Stimulated activated naive CD8-positive, alpha-beta T cell treated with anti-CD3 and anti-CD28 coated beads, Interleukin-15, amount 100 ng/mL, for 72 hours (primary cell): ENCODE data around the gene UBE2N.

ENCODE experiments used
- ATAC-seq: fragments of 150-1000 bp; cut with Tn5 transposase; 2 replicates; pipeline ENCODE4 v1.10.0; 2021; ENCODE audit warnings: mild to moderate bottlenecking, moderate library complexity
- DNase-seq, 2 donors: peaks; one replicate each; pipeline ENCODE4 v3.0.0; 2021 to 2022
- H3K27ac Mint-ChIP-seq, 2 donors: one replicate each; pipeline ENCODE4 v1.8.0; 2022; ENCODE audit warnings: mild to moderate bottlenecking in 2 of 2, mixed read lengths in 2 of 2, moderate library complexity in 2 of 2
- H3K27me3 Mint-ChIP-seq: one replicate; pipeline ENCODE4 v1.8.0; 2022; ENCODE audit warnings: mixed read lengths
- H3K4me1 Mint-ChIP-seq: one replicate; pipeline ENCODE4 v1.8.0; 2022; ENCODE audit warnings: mild to moderate bottlenecking, mixed read lengths
- H3K4me3 Mint-ChIP-seq, 2 donors: one replicate each; pipeline ENCODE4 v1.8.0; 2022; ENCODE audit warnings: mild to moderate bottlenecking in 2 of 2, mixed read lengths in 2 of 2, moderate library complexity in 1 of 2
- H3K9me3 Mint-ChIP-seq, 2 donors: one replicate each; pipeline ENCODE4 v1.8.0; 2022; ENCODE audit warnings: mixed read lengths in 2 of 2

Gene UBE2N, protein sequence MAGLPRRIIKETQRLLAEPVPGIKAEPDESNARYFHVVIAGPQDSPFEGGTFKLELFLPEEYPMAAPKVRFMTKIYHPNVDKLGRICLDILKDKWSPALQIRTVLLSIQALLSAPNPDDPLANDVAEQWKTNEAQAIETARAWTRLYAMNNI

DNA sequence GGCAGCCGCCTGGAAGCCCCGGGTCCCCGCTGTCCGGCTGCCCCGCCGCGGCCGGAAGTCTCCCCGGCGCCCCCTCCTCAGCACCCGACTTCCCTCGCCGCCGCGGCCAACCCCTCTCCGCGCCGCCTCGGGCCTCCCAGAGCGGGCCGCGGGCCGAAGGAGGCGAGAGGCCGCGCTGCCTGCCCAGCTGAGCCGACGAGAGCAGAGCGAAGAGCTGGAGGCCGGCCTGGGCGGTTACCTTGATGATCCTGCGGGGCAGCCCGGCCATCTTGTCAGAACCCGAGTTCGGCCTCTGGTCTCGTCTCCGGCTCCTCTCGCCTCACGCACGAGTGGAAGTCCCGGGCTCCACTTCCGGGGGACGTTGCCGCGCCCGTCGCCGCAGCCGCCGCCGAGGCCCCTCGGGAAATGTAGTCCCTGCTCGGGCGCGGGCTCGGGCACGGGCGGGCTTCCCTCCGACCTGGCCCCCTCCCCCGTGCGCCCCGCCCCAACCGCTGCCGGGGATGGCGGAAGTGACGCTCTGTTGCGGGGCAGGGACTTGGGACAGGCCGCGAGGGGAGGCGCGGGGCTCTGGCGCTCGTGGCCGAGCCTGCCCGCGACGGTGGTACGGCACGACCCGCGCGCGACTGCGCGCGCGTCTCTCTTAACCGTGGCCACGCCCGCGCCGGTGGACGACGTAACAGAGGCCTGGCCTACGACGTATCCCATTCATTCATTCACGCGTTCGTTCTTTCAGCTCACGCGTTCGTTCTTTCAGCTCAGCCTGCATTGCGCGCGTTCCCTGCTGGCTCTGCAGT is at the start of gene UBE2N:
Gene UBE2N, minus strand, starts transcription at position 331 of the 794 bp plus-strand sequence. Its CDS starts 63 bp downstream, at position 268.
- ATAC-seq (peak; percentile 92), DNase-seq (peak; percentile 94 to 96)
- Mint-ChIP-seq H3K4me1 (peaks cover 52% of the 10 kb centered on the region), H3K27ac (peak within 1 kb of the TSS; percentile 97 to 98), H3K27me3 (no peaks in the 10 kb centered on the region), H3K4me3 (peak within 1 kb of the TSS; percentile 98 to 100), H3K9me3 (no peaks in the 10 kb centered on the region)

DNA sequence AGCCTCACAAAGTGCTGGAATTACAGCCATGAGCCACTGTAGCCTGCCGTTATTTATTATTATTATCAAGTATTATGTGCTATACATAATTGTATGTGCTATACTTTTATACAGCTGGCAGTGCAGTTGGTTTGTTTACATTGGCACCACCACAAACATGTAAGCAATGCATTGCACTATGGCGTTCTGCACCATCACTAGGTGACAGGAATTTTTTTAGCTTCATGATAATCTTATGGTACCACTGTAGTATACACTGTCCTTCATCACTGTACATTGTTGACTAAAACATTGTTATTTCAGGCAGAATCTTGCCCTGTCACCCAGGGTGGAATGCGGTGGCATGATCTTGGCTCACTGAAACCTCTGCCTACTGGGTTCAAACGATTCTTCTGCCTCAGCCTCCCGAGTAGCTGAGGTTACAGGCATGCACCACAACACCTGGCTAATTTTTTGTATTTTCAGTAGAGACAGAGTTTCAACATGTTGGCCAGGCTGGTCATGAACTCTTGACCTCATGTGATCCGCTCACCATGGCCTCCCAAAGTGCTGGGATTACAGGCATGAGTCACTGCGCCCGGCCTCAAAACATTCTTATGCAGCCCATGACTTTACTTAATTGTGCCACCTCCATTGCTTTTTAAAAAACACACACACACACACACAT is 42.7 kb upstream of the UBE2N start:
- no peak for DNase-seq
- Mint-ChIP-seq H3K27ac (no peak overlapping the region), H3K4me3 (no peak overlapping the region), H3K4me1 (no peaks in the 10 kb centered on the region), H3K27me3 (no peaks in the 10 kb centered on the region), H3K9me3 (no peaks in the 10 kb centered on the region)
- ATAC-seq = no peak

DNA sequence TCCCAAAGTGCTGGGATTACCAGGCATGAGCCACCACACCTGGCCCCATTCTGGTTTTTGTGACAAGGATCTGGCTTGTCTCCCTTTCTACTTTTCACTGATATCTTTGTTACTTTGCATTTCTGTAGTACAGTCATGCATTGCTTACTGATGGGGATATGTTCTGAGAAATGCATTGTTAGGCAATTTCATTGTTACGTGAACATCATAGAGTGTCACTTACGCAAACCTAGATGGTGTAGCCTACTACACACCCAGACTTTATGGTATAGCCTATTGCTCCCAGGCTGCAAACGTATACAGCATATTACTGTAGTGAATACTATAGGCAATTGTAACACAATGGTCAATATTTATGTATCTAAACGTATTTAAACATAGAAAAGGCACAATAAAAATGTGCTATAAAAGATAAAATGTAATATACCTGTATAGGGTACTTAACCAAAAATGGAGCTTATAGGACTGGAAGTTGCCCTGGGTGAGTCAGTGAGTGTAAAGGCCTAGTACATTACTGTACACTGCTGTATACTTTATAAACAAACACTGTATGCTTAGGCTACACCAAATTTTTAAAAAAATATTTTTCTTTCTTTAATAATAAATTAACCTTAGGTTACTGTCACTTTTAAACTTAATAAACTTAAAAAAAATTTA is 41.5 kb upstream of the UBE2N start:
- ATAC-seq (no peak), DNase-seq (no peak)
- no peak overlapping the region for H3K4me3 Mint-ChIP-seq
- H3K27me3 Mint-ChIP-seq = no peaks in the 10 kb centered on the region
- no peaks in the 10 kb centered on the region for H3K4me1 Mint-ChIP-seq
- H3K27ac Mint-ChIP-seq = no peak overlapping the region
- H3K9me3 Mint-ChIP-seq = no peaks in the 10 kb centered on the region

DNA sequence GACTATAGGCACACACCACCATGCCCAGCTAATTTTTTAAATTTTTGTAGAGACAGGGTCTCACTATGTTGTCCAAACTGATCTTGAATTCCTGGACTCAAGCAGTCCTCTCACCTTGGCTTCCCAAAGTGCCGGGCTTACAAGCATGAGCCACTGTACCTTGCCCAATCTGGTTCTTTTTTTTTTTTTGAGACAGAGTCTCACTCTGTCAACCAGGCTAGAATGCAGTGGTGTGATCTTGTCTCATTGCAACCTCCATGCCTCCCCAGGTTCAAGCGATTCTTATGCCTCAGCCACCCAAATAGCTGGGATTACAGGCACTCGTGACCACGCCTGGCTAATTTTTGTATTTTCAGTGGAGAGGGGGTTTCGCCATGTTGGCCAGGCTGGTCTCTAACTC is 41.0 kb upstream of the UBE2N start:
- no peaks in the 10 kb centered on the region for H3K4me1 Mint-ChIP-seq
- DNase-seq = no peak
- no peaks in the 10 kb centered on the region for H3K27me3 Mint-ChIP-seq
- H3K27ac Mint-ChIP-seq = peak overlapping the region in 1 of 2 donors; percentile 49
- no peak overlapping the region for H3K4me3 Mint-ChIP-seq
- no peak for ATAC-seq
- H3K9me3 Mint-ChIP-seq = no peaks in the 10 kb centered on the region

DNA sequence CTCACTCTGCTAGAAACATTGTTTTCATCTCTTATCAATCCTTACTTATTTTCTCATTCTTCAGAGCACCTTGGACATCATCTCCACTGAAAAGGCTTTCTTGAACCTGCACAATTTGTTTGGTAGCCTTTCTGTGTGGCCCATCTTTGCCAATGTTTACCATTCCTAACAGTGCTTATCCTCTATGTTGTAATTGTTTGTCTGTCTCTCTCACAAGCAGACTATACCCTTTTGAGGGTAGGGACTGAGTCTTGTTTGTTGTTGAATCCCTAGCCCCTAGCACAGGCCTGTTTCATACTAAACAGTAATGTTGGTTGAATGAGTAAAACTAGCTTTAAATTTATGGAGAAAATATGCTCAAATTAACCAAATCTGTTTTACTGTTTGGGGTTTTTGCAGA is 34.8 kb upstream of the UBE2N start:
- ATAC-seq = no peak
- Mint-ChIP-seq H3K9me3 (no peaks in the 10 kb centered on the region), H3K27me3 (no peaks in the 10 kb centered on the region), H3K27ac (no peak overlapping the region), H3K4me3 (no peak overlapping the region), H3K4me1 (peaks cover 6% of the 10 kb centered on the region)
- no peak for DNase-seq

DNA sequence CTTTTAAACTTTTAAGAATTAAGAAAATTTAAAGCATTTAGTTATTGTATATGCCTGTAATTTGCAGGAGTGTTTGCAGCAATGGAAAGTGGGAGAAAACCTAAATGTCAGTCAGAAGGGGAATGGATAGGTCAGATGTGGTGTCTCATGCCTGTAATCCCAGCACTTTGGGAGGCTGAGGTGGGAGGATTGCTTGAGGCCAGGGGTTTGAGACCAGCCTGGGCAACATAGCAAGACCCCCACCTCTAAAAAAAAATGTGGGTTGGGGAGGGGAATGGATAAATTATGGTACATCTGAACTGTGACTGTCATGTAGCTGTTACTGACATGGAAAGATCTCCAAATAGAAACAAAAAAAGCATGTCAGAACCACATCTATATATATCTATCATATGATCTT is 27.6 kb upstream of the UBE2N start:
- H3K27ac Mint-ChIP-seq = no peak overlapping the region
- H3K4me1 Mint-ChIP-seq = peaks cover 29% of the 10 kb centered on the region
- no peaks in the 10 kb centered on the region for H3K9me3 Mint-ChIP-seq
- no peak for DNase-seq
- peak overlapping the region; percentile 23 to 36 for H3K4me3 Mint-ChIP-seq
- ATAC-seq = no peak
- H3K27me3 Mint-ChIP-seq = no peaks in the 10 kb centered on the region

DNA sequence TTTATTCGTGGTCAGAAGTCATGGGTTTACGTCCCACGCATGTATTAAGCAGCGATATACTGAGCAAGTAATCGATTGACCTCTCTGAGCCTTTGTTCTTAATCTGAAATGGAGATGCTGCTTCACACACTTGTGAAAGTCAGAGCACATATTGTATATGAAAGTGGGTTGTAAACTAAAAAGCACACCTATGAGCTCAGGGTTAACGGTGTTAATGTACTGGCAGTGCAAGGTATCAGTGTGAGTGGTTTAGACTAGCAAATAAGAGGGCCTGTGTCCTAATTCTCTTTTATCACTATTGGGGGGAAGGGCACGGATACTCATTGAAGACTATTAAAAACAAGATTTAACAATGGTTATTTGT is 26.2 kb upstream of the UBE2N start:
- H3K4me1 Mint-ChIP-seq = peaks cover 29% of the 10 kb centered on the region
- H3K4me3 Mint-ChIP-seq = peak overlapping the region; percentile 88 to 95
- no peak for DNase-seq
- peak; percentile 44 for ATAC-seq
- H3K27me3 Mint-ChIP-seq = no peaks in the 10 kb centered on the region
- peak overlapping the region; percentile 93 to 96 for H3K27ac Mint-ChIP-seq
- H3K9me3 Mint-ChIP-seq = no peaks in the 10 kb centered on the region

DNA sequence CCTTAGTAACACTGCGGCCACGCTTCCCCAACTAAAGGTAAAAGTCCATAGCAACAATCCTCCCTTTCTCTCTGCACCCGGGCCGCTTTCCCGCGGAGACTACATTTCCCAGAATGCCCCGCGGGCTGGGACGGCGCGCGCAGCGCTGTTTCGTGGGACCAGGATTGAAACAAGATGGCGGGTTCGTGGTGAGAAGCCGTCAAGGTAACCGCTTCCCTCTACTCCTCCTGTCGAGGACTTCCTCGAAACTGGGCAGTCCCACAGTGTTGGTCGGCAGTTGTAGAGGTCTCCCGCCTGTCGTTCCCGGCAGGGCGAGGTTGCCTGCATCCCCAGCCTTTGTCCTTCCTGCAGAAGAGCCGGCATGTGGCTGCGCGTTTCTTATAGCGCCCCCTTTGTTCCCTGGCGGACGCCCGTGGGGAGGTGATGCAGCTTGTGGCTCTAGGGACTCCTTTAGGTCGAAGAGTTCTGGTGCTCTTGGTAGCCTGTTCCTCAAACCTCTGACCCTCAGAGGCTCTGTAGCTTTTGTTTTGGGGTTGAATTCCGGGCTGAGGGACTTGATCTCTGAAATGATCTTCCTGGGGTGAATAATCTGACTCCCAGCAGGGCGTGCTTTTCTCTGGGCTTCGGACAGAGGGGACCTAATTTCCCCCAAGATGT is 25.7 kb upstream of the UBE2N start, which contains the start of gene MRPL42:
Gene MRPL42, plus strand, starts transcription at position 164 of the 657 bp plus-strand sequence. CDS start 1,772 bp downstream, outside the sequence.
- no peaks in the 10 kb centered on the region for H3K27me3 Mint-ChIP-seq
- ATAC-seq (peak; percentile 93), DNase-seq (peak; percentile 90 to 93)
- peak within 1 kb of the TSS; percentile 93 to 96 for H3K27ac Mint-ChIP-seq
- H3K4me3 Mint-ChIP-seq = peak within 1 kb of the TSS; percentile 88 to 95
- H3K9me3 Mint-ChIP-seq = no peaks in the 10 kb centered on the region
- peaks cover 29% of the 10 kb centered on the region for H3K4me1 Mint-ChIP-seq

DNA sequence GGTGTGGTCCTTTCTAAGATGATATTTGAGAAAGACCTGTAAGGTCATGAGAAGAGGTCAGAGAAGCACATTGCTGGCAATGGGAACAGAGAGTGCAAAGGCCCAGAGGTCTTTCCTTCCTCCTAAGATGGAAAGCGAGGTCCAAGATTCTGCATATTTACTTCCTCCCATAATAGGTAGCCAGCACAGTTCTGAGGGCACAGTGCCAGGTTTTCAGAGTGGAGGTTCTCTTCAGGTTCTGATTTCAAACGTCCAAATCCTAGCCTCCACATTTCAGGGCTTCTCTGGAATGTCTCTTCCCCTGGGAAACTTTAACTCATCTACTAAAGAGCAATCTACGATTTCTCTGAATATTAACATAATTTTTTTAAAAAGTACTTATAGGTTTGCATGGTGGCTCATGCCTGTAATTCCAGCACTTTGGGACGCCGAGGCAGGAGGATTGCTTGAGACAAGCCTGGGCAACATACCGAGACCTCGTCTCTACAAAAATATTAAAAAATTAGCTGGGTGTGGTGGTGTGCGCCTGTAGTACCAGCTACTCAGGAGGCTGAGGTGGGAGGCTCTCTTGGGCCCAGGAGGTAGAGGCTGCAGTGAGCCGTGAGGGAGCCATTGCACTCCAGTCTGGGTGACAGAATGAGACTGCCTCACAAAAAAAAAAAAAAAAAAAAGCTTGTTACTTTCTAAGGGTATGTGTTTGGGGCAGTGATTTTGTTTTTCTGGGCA is 25.0 kb upstream of the UBE2N start:
- no peaks in the 10 kb centered on the region for H3K27me3 Mint-ChIP-seq

DNA sequence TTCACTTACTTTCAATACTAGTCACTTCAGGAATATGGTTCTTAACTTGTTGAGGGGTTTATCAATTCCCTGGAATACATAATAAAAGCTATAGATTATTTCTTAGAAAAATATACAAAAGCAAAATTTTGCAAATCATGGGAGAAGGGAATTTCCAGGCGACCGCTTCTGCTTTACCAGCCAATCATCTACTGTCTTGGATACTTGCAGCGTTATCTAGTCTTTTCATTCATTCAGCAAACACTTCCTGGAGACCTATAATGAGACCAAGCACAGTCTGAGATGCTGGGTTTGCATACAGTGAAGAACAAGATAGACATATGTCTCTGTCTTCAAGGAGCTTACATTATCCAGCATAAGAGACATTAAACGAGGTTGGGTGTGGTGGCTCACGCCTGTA is 24.1 kb upstream of the UBE2N start:
- Mint-ChIP-seq H3K27me3 (no peaks in the 10 kb centered on the region), H3K9me3 (no peaks in the 10 kb centered on the region), H3K27ac (no peak overlapping the region), H3K4me3 (no peak overlapping the region), H3K4me1 (peaks cover 27% of the 10 kb centered on the region)
- no peak for ATAC-seq
- no peak for DNase-seq

More for the DNA sequence above, 25.0 kb upstream of the UBE2N start:
- peaks cover 29% of the 10 kb centered on the region for H3K4me1 Mint-ChIP-seq
- H3K9me3 Mint-ChIP-seq = no peaks in the 10 kb centered on the region
- DNase-seq (no peak), ATAC-seq (peak; percentile 53)
- H3K4me3 Mint-ChIP-seq = peak overlapping the region; percentile 88 to 95
- H3K27ac Mint-ChIP-seq = peak overlapping the region; percentile 93 to 96

DNA sequence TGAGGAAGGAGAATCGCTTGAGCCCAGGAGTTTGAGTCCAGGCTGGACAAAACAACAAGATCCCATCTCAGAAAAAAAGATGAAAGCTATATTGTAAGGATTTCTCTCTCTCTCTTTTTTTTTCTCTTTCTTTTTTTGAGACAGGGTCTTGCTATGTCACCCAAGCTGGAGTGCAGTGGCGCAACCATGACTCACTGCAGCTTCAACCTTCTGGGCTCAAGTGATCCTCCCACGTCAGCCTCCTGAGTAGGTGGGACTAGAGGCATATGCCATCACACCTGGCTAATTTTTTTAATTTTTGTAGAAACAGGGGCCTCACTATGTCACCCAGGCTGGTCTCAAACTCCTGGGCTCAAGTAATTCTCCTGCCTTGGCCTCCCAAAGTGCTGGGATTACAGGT is 19.8 kb upstream of the UBE2N start:
- no peak overlapping the region for H3K4me3 Mint-ChIP-seq
- ATAC-seq (no peak), DNase-seq (no peak)
- H3K27ac Mint-ChIP-seq = no peak overlapping the region
- H3K9me3 Mint-ChIP-seq = no peaks in the 10 kb centered on the region
- no peaks in the 10 kb centered on the region for H3K27me3 Mint-ChIP-seq
- no peaks in the 10 kb centered on the region for H3K4me1 Mint-ChIP-seq

DNA sequence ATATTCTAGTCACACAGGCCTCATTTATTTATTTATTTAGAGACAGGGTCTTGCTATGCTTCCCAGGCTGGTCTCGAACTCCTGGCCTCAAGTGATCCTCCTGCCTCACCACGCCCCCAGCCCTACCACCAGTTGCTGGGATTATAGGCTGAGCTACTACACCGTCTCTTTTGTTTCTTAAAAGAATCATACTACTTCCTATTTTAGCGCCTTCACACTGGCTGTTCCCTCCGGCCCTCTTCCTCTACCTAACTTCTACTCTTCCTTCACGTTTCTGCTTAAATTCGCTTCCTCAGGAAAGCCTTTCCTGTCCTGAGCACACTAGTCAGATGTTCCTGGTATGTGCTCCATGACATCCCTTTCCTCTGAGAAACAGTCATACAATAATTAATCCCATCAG is 19.2 kb upstream of the UBE2N start:
- no peaks in the 10 kb centered on the region for H3K4me1 Mint-ChIP-seq
- no peaks in the 10 kb centered on the region for H3K27me3 Mint-ChIP-seq
- no peaks in the 10 kb centered on the region for H3K9me3 Mint-ChIP-seq
- DNase-seq = no peak
- ATAC-seq = no peak
- no peak overlapping the region for H3K27ac Mint-ChIP-seq
- H3K4me3 Mint-ChIP-seq = no peak overlapping the region

DNA sequence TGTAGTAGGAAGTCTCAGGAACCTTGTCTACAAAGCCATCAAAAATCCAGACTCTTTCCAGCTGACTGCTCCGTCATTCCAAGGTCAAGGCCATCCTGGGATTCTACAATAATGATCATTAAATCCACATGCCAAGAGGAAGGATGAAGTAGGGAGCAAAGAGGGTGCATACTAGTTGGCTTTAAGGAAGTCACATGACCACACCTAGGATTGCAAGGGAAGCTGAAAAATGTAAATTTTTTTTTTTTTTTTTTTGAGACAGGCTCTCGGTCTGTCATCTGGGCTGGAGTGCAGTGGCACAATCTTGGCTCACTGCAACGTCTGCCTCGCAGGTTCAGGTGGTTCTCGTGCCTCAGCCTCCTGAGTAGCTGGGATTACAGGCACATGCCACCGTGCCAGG is 18.3 kb upstream of the UBE2N start:
- Mint-ChIP-seq H3K4me3 (no peak overlapping the region), H3K4me1 (no peaks in the 10 kb centered on the region), H3K9me3 (no peaks in the 10 kb centered on the region), H3K27ac (no peak overlapping the region), H3K27me3 (no peaks in the 10 kb centered on the region)
- DNase-seq = no peak
- ATAC-seq = no peak

DNA sequence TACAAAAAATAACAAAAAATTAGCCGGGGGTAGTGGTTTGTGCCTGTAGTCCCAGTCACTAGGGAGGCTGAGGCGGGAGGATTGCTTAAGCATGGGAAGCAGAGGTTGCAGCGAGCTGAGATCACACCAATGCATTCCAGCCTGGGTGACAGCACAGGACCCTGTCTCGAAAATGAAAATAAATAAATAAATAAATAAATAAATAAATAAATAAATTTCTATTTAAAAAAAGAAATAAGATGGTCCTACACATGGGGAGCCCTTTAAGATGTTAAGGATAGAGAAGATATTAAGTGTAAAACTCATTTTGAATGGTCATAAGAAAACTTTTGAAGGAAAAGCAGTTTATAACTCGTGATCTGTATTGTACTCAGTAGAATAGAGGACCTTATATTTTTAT is 17.4 kb upstream of the UBE2N start:
- ATAC-seq (no peak), DNase-seq (no peak)
- no peak overlapping the region for H3K4me3 Mint-ChIP-seq
- H3K9me3 Mint-ChIP-seq = no peaks in the 10 kb centered on the region
- H3K4me1 Mint-ChIP-seq = no peaks in the 10 kb centered on the region
- H3K27ac Mint-ChIP-seq = no peak overlapping the region
- H3K27me3 Mint-ChIP-seq = no peaks in the 10 kb centered on the region

DNA sequence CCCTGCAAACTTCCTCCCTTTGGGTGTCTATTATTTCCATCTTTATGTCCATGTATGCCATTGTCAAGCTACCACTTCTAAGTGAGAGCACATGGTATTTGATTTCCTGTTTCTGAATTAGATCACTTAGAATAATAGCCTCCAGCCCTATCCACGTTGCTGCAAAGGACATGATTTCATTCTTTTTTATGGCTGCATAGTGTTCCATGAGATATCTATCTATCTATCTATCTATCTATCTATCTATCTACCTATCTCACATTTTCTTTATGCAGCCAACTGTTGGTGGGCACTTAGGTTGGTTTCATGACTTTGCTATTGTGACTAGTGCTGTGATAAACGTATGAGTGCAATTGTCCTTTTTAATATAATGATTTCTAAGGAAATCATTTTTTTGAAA is 14.3 kb upstream of the UBE2N start:
- H3K9me3 Mint-ChIP-seq = no peaks in the 10 kb centered on the region
- ATAC-seq (no peak), DNase-seq (no peak)
- H3K27ac Mint-ChIP-seq = no peak overlapping the region
- no peaks in the 10 kb centered on the region for H3K27me3 Mint-ChIP-seq
- H3K4me3 Mint-ChIP-seq = no peak overlapping the region
- no peaks in the 10 kb centered on the region for H3K4me1 Mint-ChIP-seq
